ENCODE results near the gene USP24. TPM values are rescaled to one million over a fixed set of nuclear protein-coding genes. Genes with fewer than 3 reads are reported as not detected.

USP24 gene
- total and polyA plus RNA-seq, 3 donors from 2014 or later, result 20.2 to 50.9 (median 50.3) TPM

DNA sequence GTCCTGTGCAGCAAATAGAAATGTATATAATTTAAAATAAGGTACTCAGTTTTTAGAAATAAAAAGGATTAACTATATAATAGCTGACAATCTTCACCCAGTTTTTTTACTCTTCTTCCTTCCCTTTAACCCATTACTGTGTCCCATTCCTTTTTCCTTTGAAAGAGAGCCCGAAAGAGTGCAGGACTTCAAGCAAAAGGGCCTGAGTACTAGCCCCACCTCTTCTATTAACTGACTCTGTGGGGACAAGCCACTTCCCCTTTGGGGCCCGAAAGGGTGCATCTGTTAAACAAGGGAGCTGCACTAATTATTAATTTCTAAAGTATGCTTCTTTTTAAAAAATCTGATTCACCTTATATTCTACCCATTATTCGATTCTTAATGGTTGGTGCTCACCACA, 3.3 kb downstream of the USP24 start:
- TF ChIP-seq POLR2A (IDR thresholded peaks at IDR 0.05), result no peak
- TF ChIP-seq, protein P1, sequence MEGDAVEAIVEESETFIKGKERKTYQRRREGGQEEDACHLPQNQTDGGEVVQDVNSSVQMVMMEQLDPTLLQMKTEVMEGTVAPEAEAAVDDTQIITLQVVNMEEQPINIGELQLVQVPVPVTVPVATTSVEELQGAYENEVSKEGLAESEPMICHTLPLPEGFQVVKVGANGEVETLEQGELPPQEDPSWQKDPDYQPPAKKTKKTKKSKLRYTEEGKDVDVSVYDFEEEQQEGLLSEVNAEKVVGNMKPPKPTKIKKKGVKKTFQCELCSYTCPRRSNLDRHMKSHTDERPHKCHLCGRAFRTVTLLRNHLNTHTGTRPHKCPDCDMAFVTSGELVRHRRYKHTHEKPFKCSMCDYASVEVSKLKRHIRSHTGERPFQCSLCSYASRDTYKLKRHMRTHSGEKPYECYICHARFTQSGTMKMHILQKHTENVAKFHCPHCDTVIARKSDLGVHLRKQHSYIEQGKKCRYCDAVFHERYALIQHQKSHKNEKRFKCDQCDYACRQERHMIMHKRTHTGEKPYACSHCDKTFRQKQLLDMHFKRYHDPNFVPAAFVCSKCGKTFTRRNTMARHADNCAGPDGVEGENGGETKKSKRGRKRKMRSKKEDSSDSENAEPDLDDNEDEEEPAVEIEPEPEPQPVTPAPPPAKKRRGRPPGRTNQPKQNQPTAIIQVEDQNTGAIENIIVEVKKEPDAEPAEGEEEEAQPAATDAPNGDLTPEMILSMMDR (IDR thresholded peaks at IDR 0.05), result no peak
- Histone ChIP-seq H3K36me3 (ENCODE audit: low read depth, missing control alignments) (no peaks in the 10 kb centered on the region), H3K9me3 (no peaks in the 10 kb centered on the region), H3K27me3 (no peaks in the 10 kb centered on the region), H3K4me3 (no peak overlapping the region), H3K27ac (peak overlapping the region in 1 of 2 donors; percentile 57), H3K4me1 (peaks cover 36% of the 10 kb centered on the region)
- DNase-seq, result no peak
- intact Hi-C loops (cut with DNase I; ENCODE audit: low total_unique reads), result no loop called here
- 74 to 83% methylated on average over 3 of the region's 3 CpGs for WGBS, 2 donors

DNA sequence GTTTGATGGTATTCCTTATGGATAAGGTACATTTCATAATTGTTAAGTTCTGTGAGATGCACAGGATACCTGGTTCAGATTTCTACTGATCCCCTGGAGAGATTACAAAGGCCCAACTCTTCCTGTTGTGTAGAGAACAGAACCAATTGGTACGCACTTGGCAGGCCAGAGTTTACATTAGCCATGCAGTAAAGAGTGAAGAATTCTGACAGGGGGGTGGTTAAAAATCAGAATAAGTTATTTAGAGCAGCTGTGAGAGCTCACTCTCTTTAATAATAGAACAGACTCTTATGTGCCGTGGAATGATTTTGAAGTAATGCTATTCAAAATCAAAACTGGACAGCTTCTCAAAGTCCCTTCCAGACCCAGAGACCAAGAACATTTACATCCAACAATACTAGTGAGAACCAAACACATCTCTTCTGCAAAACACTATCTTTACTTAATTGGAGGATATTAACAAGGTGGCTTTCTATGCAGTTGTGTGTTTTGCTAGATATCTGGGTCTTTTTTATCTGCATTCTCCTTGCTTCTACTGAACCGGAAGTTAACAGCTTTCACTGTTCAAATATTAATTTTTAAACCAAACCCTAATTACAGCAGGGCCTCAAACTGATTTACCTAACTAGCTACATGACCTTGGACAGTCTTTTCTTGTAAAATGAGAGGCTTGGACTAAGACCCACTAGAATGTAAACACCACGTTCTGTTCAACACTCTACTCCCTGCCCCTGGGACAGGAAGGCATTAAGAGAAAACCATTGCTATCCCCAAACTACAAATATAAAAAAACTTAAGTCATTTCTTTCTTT, 4.0 kb downstream of the USP24 start:
- 31 to 39% methylated on average over 4 of the region's 4 CpGs for WGBS, 2 donors
- Histone ChIP-seq H3K27ac (peak overlapping the region in 1 of 2 donors; percentile 57), H3K9me3 (no peaks in the 10 kb centered on the region), H3K36me3 (ENCODE audit: low read depth, missing control alignments) (no peaks in the 10 kb centered on the region), H3K4me1 (peaks cover 33% of the 10 kb centered on the region), H3K27me3 (no peaks in the 10 kb centered on the region), H3K4me3 (no peak overlapping the region)
- DNase-seq, result no peak
- TF ChIP-seq, protein P1 (IDR thresholded peaks at IDR 0.05), result no peak
- no peak for TF ChIP-seq POLR2A (IDR thresholded peaks at IDR 0.05)
- intact Hi-C loops (cut with DNase I; ENCODE audit: low total_unique reads), result no loop called here

DNA sequence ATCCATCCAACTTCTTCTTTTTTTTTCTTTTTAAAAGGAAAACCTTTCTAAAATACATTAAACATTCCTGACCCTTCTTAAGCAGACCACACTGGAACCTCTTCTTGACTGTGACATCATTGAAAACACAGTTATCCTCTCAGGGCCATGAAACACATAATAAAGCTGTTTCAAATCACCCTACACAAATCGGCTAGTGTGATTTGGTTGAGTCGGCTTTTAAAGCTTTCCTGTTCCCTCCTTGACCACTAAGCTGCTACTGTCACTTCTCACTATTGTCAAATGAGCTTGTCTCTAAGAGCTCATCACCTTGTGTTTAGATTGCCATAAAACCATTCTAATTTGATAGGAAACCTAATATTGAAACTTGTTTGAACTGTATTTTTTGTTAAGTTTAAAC, 5.9 kb downstream of the USP24 start:
- H3K36me3 ChIP-seq (ENCODE audit: low read depth, missing control alignments), result no peaks in the 10 kb centered on the region
- TF ChIP-seq, protein P1 (IDR thresholded peaks at IDR 0.05), result no peak
- TF ChIP-seq POLR2A (IDR thresholded peaks at IDR 0.05), result no peak
- DNase-seq, result no peak
- intact Hi-C loops (cut with DNase I; ENCODE audit: low total_unique reads), result no loop called here
- H3K4me3 ChIP-seq, result no peak overlapping the region
- no peaks in the 10 kb centered on the region for H3K27me3 ChIP-seq
- 56 to 71% methylated on average over 2 of the region's 2 CpGs for WGBS, 2 donors
- no peak overlapping the region for H3K27ac ChIP-seq
- H3K9me3 ChIP-seq, result no peaks in the 10 kb centered on the region
- peaks cover 28% of the 10 kb centered on the region for H3K4me1 ChIP-seq

DNA sequence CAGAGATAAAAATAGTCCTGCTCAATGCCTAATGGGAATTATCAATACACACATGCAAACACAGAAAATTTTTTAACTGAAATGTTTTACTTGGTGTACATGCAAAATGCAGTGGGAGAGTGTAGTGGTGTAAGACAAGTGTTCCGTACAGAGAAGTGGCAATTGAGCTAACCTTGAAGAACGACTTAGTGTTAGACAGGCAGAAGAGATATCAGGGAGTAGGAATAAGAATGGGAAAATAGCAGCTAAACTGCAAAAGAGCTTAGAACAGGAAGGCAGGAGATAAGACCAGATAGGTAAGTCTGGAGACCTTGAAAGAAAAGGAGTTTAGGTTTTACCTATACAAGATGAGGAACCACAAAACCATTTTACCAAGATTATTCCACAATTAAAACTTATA, 9.0 kb downstream of the USP24 start:
- no peak for TF ChIP-seq POLR2A (IDR thresholded peaks at IDR 0.05)
- TF ChIP-seq, protein P1 (IDR thresholded peaks at IDR 0.05), result no peak
- no peak overlapping the region for H3K27ac ChIP-seq
- H3K9me3 ChIP-seq, result no peaks in the 10 kb centered on the region
- H3K27me3 ChIP-seq, result no peaks in the 10 kb centered on the region
- intact Hi-C loops (cut with DNase I; ENCODE audit: low total_unique reads), result no loop called here
- H3K4me1 ChIP-seq, result peaks cover 9% of the 10 kb centered on the region
- no peak overlapping the region for H3K4me3 ChIP-seq
- no peak for DNase-seq
- no peaks in the 10 kb centered on the region for H3K36me3 ChIP-seq (ENCODE audit: low read depth, missing control alignments)
- WGBS, 2 donors, result 42 to 54% methylated on average over 2 of the region's 2 CpGs

DNA sequence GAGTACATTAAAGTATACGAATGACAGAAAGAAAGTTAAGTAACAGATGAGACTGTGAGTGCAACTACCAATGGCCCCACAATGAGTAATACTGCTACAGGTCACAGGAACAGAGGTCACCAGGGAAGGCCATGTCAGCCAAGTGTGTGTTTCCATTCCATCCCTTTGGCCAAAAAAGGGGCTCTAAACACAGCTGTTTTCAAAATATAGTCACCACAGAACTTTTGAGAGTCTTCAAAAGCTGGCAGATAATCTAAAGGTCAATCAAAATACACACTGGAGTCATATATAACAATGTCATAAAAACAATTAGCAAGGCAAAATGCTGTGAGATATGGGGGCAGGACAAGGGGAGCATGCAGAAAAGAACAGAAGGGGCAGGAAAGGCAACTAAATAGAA, 10.2 kb downstream of the USP24 start:
- WGBS, 2 donors, result 68 to 84% methylated on average over 1 of the region's 1 CpG
- H3K4me3 ChIP-seq, result no peak overlapping the region
- no peaks in the 10 kb centered on the region for H3K9me3 ChIP-seq
- TF ChIP-seq, protein P1 (IDR thresholded peaks at IDR 0.05), result no peak
- no peak for TF ChIP-seq POLR2A (IDR thresholded peaks at IDR 0.05)
- no peak for DNase-seq
- H3K36me3 ChIP-seq (ENCODE audit: low read depth, missing control alignments), result no peaks in the 10 kb centered on the region
- no peaks in the 10 kb centered on the region for H3K27me3 ChIP-seq
- intact Hi-C loops (cut with DNase I; ENCODE audit: low total_unique reads), result no loop called here
- H3K4me1 ChIP-seq, result peaks cover 4% of the 10 kb centered on the region
- no peak overlapping the region for H3K27ac ChIP-seq
